ENCODE results near the gene KRT14. TPM values are rescaled to one million over a fixed set of nuclear protein-coding genes. Genes with fewer than 3 reads are reported as not detected.
A peak's percentile ranks its signal among the peaks of the same experiment; 100 is the strongest.

The KRT14 gene
- total RNA-seq, 1 experiment from 2014 or later = not detected

DNA sequence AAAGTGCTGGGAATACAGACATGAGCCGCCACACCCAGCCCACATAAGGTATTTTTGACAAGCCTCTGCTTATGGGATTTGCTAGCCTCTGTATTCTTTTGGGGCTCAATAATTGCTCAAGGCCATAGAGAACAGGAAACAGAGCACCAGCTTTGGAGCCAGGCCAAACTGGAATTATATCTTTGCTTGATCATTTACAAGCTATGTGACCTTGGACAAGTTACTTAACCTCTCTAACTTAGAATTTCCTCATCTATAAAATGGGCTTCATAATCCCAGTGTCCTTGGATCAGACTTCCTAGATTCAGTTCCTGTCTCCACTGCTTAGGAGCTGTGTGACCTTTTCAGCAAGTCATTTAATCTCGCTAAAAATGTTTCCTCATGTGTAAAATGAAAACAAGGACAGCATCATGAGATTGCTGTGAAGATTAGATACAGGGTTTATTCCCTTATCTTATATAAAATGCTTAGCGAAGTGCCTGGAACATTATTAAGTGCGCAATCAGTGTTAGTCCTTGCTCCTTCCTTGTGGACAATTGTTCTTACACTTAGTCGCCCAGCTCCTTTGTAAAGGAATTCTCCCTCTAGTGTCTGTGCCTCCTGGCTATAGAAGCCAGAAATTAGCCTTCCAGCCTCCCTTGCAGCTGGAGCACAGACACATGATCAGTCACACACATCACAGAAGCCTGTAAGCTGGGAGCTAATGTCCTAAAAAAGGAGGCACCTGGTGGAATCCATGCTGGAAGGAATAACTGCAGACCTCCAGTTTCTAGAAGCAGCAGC lies 31.4 kb downstream of the KRT14 start:
- Histone ChIP-seq H3K36me3 (no peaks in the 10 kb centered on the region), H3K4me1 (no peaks in the 10 kb centered on the region), H3K27me3 (no peaks in the 10 kb centered on the region), H3K9me3 (replicated peaks) (no peaks in the 10 kb centered on the region), H3K27ac (no peak overlapping the region), H3K4me3 (no peak overlapping the region)
- no peak for DNase-seq

DNA sequence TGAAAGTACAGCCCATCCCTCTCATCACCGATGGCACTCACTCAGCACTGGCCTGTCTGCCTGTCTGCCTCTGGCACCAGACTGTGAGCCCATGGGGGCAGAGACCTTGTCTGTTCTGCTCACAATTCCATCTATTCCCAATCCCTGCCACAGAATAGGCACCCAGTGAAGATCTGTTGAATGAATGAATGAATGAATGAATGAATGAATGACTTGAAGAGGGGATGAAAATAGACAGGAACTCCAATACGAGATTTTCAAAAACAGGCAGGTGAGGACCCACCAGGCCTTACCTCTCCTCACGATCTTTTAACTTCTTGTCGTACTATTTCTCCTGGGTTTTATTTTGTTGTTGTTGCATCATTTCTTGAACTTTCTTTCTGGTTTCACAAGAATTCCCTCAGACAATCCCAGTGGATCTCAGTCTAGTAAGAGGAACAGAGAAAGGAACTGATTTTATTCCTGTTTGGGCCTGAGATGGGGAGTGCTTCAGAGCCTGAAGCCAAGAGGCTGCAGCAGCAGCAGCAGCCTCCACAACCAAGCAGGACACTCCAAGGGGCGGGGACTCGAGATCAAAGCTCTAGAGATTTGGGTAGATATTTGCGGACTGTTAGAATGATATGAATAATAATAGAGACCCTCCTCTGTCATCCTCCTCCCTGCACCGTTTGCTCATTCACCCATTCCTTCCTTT lies 32.6 kb downstream of the KRT14 start:
- Histone ChIP-seq H3K4me1 (no peaks in the 10 kb centered on the region), H3K27me3 (no peaks in the 10 kb centered on the region), H3K36me3 (no peaks in the 10 kb centered on the region), H3K4me3 (no peak overlapping the region), H3K9me3 (replicated peaks) (no peaks in the 10 kb centered on the region), H3K27ac (no peak overlapping the region)
- DNase-seq = no peak

DNA sequence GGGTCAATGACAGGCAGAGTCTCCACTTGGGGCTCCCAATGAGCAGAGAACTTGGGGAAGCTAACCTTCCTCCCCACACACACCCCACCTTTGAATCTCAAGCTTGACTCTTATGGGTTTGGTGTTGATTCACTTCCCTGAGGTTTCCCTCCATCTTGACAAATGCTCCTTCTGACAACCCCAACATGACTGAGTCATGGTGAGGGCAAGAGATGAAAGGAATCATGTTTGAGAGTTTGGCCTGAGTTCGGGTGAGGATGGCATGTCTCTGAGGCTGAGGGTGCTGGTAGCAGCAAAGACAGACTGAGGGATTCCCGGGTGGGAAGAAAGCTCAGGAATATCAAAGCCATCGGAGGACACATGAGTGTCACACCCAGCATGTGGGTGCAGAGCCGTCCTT lies 33.5 kb downstream of the KRT14 start:
- Histone ChIP-seq H3K9me3 (replicated peaks) (no peaks in the 10 kb centered on the region), H3K4me1 (peaks cover under 1% of the 10 kb centered on the region; the same call in 1 of the 2 replicates), H3K27ac (no peak overlapping the region), H3K27me3 (no peaks in the 10 kb centered on the region), H3K4me3 (no peak overlapping the region), H3K36me3 (no peaks in the 10 kb centered on the region)
- DNase-seq = no peak

DNA sequence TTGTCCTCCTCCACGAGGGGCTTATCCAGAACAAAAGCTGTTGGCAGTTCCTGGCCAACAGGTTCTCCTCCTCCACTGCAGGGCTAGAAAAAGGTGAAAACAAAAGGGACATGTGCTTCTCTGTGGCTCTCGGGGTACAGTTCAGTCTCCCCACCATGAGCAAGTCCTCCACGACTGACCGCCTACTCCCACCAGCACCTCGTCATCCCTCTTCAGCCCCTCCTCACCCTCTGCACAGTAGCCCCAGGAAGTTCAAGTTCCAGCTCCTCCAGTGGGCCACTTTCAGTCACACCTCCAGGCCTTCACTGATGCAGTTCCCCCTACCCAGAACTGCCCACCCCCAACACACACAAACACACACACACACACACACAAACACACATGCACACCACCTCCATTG lies 34.2 kb downstream of the KRT14 start:
- Histone ChIP-seq H3K4me3 (no peak overlapping the region), H3K9me3 (replicated peaks) (no peaks in the 10 kb centered on the region), H3K27ac (no peak overlapping the region), H3K4me1 (peaks cover 8% of the 10 kb centered on the region; the same call in 1 of the 2 replicates), H3K27me3 (no peaks in the 10 kb centered on the region), H3K36me3 (no peaks in the 10 kb centered on the region)
- no peak for DNase-seq

DNA sequence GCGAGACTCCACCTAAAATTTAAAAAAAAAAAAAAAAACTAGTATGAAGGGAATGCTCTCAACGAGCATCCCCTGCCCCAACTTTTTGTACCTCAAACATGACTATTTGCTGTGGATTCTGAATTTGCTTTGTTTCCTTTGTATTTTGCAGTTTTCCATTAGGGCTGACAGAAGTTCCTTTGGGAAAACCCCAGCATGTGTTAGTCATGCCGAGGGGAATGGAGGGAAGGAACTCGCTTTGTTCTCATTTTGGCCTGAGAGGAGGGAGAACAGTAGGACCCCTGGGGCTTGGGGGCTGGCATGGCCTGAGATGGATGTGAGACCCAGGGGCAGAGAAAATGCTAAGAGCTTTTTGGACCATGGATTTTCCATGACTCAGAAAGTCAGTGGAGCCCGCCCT lies 35.3 kb downstream of the KRT14 start:
- H3K27ac ChIP-seq = no peak overlapping the region
- H3K4me3 ChIP-seq = no peak overlapping the region
- DNase-seq = no peak
- no peaks in the 10 kb centered on the region for H3K27me3 ChIP-seq
- H3K4me1 ChIP-seq = peaks cover 8% of the 10 kb centered on the region; the same call in 1 of the 2 replicates
- H3K36me3 ChIP-seq = no peaks in the 10 kb centered on the region
- no peaks in the 10 kb centered on the region; the same call in 1 of the 2 replicates for H3K9me3 ChIP-seq (replicated peaks)

DNA sequence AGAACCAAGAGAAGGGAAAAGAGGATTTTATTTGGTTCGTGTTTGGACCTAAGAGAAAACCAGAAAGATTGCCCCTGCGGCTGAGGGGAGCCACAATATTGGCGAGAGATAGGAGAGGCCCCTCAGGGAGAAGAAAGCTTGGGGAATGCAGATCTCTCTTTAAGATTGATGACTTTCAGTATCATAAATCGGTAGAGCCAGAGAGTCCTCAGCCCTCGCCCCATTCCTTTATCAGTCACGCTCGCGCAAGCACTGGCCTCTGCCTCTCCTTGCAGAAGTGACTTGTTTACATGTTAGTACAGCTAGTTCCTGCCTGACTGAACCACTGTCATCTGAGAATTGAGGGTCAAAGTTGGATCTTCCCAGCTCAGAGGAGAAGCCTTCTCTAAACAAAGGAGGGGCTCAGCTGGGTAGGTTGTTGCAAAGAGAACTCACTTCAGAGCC lies 37.1 kb downstream of the KRT14 start:
- no peak overlapping the region for H3K27ac ChIP-seq
- no peaks in the 10 kb centered on the region; the same call in 1 of the 2 replicates for H3K9me3 ChIP-seq (replicated peaks)
- DNase-seq = no peak

DNA sequence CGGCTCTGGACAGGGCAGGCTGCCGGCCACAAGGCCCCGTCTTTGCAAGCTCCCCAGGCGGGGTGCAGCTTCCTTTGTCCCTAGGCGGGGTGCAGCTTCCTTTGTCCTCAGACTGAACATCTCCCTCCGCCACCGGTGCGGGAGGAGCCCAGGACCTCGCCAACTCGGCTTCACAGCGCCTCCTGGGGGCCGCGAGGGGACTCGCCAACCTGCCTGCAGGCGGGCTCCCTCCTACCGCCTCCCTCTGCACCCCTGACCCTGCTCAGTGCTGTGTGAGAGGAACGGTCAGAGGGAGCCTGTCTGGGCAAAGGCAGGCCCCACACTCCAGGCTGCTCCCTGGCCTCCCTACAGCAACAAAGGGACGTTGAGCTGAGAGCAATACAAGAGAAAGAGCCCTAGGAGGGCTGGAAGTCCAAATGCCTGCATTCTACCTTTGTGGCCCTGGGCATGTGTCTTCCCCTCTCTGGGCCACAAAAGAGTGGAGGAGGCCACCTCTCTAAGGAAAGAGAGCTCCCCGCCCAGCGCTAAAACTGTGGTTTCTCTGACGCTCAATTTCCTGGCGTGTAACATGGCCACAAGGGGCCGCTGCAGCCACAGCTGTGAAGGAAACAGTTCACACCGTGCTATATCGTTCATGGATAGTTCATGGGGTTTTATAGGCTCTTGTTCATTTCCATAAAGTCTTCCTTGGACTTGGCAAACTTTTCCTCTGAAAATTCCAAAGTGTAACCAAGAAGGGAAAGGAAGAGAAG lies 37.7 kb downstream of the KRT14 start:
- Histone ChIP-seq H3K36me3 (no peaks in the 10 kb centered on the region), H3K9me3 (replicated peaks) (no peaks in the 10 kb centered on the region; the same call in 1 of the 2 replicates), H3K27ac (no peak overlapping the region), H3K4me1 (peaks cover 8% of the 10 kb centered on the region; the same call in 1 of the 2 replicates), H3K27me3 (no peaks in the 10 kb centered on the region), H3K4me3 (no peak overlapping the region)
- peak; percentile 59 to 85 for DNase-seq

More for the DNA sequence above, 37.1 kb downstream of the KRT14 start:
- Histone ChIP-seq H3K4me1 (peaks cover 8% of the 10 kb centered on the region; the same call in 1 of the 2 replicates), H3K27me3 (no peaks in the 10 kb centered on the region), H3K36me3 (no peaks in the 10 kb centered on the region), H3K4me3 (no peak overlapping the region)

DNA sequence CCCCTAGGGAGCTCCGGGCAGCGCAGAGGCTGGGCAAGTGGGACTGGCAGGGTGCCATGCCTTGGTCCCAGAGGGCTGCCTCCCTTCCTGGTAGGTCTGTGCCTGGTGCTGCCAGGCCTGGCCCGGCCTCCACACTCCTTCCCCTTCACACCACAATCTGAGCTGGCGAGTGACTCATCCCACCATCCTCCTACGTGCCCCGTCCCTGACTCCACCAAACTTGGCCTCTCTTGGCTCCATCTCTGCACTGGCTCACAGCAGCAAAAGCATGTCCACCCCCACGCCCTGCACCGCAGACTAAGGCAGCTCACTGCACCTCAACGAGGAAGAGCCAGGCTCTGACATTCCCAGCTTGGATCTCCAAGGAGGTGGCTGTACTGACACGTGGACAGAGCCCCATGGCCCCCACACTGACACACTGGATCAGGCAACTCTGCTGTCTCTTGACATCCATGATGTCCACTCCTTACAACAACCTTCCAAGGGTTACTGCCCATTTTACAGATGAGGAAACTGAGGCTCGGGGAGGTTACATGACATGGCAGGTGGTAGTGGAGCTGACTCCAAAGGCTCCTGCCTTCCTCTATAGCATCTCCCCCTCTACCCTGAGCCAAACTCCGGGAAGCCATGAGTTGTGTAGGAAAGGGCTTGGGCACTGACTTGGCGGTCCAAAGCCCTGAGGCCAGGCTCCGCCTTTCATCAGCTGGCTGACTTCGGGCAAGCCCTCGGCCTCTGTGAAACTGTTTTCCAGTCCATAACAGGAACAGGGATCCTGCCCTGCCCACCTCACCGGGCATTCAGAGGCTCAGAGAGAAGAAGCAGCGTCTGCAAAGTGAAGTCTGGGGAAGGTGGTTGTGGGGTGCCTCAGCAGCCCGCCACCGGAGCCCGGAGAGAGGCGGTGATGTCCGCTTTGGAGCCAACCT lies 38.5 kb downstream of the KRT14 start:
- Histone ChIP-seq H3K4me3 (no peak overlapping the region), H3K27me3 (no peaks in the 10 kb centered on the region), H3K27ac (no peak overlapping the region), H3K36me3 (no peaks in the 10 kb centered on the region), H3K4me1 (peaks cover 8% of the 10 kb centered on the region; the same call in 1 of the 2 replicates), H3K9me3 (replicated peaks) (no peaks in the 10 kb centered on the region; the same call in 1 of the 2 replicates)
- peak; percentile 47 for DNase-seq

DNA sequence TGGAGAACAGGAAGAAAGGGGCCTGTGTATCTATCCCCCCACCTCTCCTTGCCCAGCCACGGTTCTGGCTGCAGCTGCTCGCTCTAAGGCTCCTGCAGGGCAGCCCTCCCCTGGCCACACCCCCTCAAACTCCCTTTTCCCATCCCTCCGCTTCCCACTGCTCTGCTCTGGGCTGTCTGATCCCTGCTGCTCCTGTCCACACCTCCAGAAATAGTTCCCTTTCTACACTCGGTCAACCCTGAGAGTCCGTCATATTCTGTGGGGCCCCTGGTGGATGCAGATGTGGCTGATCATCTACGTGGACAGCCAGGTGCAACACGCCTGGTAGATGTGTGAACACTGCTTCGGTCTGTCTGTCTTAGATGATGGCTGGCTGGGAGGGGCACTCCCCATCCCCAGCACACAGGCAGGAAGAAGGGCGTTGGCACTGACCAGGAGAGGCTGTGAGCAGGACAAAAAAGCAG lies 39.3 kb downstream of the KRT14 start:
- H3K27me3 ChIP-seq = no peaks in the 10 kb centered on the region
- H3K36me3 ChIP-seq = no peaks in the 10 kb centered on the region
- DNase-seq = peak; percentile 57 to 58
- H3K9me3 ChIP-seq (replicated peaks) = no peaks in the 10 kb centered on the region; the same call in 1 of the 2 replicates
- H3K4me1 ChIP-seq = peaks cover 8% of the 10 kb centered on the region; the same call in 1 of the 2 replicates
- no peak overlapping the region for H3K4me3 ChIP-seq
- H3K27ac ChIP-seq = no peak overlapping the region

DNA sequence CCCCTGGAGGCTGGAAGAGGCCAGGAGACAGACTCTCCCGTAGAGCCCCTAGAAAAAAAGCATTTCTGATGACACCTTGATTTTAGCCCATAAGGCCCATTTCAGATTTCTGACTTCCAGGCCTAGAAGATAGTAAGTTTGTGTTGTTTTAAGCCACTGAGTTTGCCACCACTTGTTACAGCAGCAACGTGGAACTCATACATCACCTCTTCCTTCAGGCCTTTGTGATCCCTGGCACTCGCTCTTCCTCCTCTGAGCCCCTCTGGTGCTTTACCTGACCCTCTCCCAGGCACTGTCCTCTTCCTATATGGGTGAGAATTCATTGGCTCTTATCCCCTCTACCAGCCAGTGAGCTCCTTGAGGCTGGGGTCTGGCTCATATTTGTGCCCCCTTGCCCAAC lies 39.9 kb downstream of the KRT14 start:
- peaks cover 8% of the 10 kb centered on the region; the same call in 1 of the 2 replicates for H3K4me1 ChIP-seq
- DNase-seq = no peak
- no peak overlapping the region for H3K27ac ChIP-seq
- H3K4me3 ChIP-seq = no peak overlapping the region
- H3K9me3 ChIP-seq (replicated peaks) = no peaks in the 10 kb centered on the region; the same call in 1 of the 2 replicates
- H3K36me3 ChIP-seq = no peaks in the 10 kb centered on the region
- no peaks in the 10 kb centered on the region for H3K27me3 ChIP-seq

DNA sequence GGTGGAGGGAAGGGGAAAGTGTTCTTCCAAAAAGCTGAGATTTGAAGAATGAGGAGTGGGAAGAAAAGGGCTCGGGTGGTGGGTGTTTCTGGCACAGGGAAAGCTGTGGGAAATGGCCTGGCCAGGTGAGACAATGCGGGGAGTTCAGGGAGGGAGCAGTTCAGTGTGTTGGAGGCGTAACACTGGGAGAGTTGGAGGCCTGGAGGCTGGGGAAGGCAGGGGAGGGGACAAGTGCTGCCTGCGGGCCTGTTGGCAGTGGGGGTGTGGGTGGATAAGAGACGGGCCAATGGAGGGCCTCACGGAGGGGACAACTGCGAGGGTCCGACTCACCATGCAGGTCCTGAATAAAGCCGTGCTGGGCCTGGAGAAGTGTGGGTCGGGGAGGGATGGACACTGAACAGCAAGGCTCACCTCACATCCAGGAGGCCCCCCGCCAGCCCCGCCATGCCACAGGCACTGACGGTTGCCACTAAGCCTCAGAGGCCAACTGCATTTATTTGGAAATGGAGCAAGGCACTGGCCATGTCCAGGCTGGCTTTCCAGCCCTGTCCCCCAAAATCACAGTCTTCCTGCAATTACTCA lies 40.8 kb downstream of the KRT14 start:
- no peak overlapping the region for H3K4me3 ChIP-seq
- H3K9me3 ChIP-seq (replicated peaks) = no peaks in the 10 kb centered on the region; the same call in 1 of the 2 replicates
- H3K27ac ChIP-seq = no peak overlapping the region
- H3K36me3 ChIP-seq = no peaks in the 10 kb centered on the region
- H3K27me3 ChIP-seq = no peaks in the 10 kb centered on the region
- no peak for DNase-seq
- H3K4me1 ChIP-seq = peaks cover 8% of the 10 kb centered on the region; the same call in 1 of the 2 replicates

DNA sequence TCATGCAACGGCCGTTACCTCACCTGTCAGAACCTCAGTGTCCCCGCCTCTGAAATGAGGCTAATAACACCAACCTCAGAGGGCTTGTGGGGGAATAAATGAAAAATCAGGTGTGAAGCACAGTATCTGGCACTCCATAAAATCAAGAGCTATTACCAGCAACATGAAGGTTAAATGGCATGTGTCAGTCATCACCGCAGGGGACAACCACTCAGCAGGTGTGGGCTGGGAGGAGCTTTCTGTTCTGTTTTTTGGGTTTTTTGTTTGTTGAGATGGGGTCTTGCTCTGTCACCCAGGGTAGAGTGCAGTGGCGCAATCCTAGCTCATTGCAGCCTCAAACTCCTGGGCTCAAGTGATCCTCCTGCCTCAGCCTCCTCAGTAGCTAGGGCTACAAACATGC lies 41.8 kb downstream of the KRT14 start:
- Histone ChIP-seq H3K27ac (no peak overlapping the region), H3K4me1 (peaks cover 8% of the 10 kb centered on the region; the same call in 1 of the 2 replicates), H3K9me3 (replicated peaks) (no peaks in the 10 kb centered on the region; the same call in 1 of the 2 replicates), H3K36me3 (no peaks in the 10 kb centered on the region), H3K4me3 (no peak overlapping the region), H3K27me3 (no peaks in the 10 kb centered on the region)
- no peak for DNase-seq

DNA sequence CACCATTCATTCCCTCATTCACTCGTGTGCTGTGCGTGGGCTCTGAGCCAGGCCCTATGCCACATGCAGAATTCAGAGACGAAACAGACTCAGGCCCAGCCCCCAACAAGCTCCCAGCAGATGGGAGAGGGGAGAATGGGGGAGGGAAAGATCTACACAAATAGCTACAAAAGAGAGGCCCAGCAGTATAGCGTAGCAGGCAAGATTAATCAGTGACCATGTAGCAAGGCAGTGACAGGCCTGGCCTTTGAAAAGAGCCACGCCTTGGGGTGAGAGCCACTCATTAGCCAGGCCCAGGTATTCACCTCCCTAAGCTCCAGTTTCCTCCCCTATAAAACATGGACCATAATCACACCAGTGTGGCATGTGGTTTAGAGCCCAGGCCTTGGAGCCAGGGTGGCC lies 42.2 kb downstream of the KRT14 start:
- no peaks in the 10 kb centered on the region for H3K27me3 ChIP-seq
- H3K4me3 ChIP-seq = no peak overlapping the region
- H3K36me3 ChIP-seq = no peaks in the 10 kb centered on the region
- no peak overlapping the region for H3K27ac ChIP-seq
- peaks cover 8% of the 10 kb centered on the region; the same call in 1 of the 2 replicates for H3K4me1 ChIP-seq
- no peaks in the 10 kb centered on the region; the same call in 1 of the 2 replicates for H3K9me3 ChIP-seq (replicated peaks)
- DNase-seq = no peak
